Iris pigment epithelial cell (primary cell): ENCODE results near the gene DNM3.

ENCODE experiments used
- DNase-seq: peaks from one replicate; pipeline ENCODE4 v3.0.0-alpha.2; 2011; ENCODE audit warnings: low read depth

Gene DNM3

DNA sequence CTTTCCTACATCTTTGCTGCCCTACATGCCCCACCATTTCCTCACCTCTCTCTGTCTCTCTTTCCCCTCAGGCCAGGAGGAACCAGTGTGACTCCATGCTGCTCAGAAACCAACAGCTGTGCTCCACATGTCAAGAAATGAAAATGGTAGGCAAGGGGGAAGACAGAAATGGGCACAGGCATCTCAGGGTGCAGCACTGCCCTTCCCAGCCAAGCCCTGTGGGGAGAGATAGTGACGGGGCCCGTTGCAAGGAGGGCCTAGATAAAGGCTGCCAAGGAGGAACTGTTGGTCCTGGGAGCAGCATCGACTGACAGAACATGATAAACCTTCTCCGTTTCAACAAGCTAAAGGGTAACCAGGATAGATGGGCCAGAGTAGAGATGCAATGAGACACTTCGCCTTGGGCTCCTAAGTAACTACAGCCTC lies 615.1 kb downstream of the DNM3 start:
- DNase-seq: no peak

DNA sequence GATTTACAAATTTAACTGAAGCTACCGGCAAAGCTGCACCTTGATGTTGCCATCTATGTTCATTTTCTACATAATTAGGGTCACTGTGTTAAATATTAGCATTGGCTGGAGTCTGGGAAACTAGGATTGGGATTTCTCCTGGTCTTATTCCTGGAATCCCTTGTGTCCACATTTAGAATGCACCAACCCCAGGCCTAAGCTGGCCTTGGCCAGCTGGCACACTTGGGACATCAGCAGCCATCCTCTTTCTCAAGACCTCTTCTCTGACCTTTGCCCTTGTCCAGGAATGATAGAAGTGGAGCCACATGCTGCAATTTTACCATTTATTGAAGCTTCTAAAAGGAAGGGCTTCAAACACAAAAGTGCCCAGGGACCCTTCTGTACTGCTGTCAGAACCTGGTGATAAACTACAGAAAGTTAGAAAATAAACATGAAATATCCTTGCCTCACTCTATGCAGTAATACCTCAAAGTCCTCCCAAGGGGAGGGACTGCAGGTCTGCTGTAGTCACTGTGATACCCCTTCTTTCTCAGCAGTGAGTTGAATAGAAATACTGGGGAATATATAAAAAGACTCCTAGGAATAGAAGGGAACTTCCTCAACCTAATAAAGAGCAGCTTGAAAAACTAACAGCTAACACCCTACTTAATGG lies 616.3 kb downstream of the DNM3 start:
- DNase-seq: no peak

DNA sequence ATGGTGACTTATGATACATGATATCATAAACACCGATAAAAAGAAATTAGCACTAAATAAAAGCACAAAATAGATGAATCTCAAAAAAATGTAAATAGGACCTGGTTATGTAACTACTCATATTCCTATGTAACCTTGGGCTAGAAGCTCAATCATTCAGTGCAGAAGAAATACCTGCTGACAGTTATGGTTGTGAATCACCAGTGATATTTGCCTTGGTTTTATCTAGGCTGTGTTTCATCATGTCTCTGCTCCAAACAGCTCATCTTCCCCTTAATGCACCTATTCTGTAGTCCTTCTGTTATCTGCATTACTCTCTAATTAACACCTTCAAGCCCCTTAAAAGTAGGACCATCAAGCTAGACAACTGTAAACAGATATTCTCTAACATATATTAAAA lies 618.9 kb downstream of the DNM3 start:
- DNase-seq: peak; percentile 25

DNA sequence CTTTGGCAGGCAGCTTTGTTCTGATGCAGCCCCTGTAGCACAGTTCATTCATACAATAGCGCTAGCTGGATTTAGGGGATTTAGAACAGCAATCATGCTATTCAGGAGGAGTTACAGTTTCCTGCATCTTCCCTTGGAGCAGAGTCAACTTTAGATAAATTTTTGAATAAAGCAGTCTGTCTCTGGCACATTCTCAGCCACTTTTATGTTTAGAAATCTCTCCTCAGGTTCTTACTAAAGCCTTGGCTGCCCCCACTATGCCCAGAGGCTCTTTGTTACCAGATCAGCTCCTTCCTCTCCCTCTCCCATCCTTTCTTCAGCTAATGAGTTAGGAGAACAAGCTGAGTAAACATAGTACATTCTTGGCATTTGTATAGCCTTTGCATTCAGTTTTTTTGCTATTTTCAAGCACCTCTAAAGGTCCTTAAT lies 619.6 kb downstream of the DNM3 start:
- no peak for DNase-seq
